SK-N-MC (cell line): Measurements from ENCODE around the gene TASP1.

Experiments
- DNase-seq: peaks from one replicate; pipeline ENCODE4 v3.0.0-alpha.2; 2011; ENCODE audit warnings: low read depth, low spot score
- H3K27ac ChIP-seq: fragments of 200-600 bp; sonication (generic); 2 replicates; pipeline ENCODE4 v1.5.1; 2016; ENCODE audit warnings: mixed run types
- H3K36me3 ChIP-seq: fragments of 200-600 bp; sonication (generic); 2 replicates; pipeline ENCODE4 v1.6.1; 2017; ENCODE audit warnings: antibody characterized with exemption, low read length, mixed read lengths; ENCODE audit not compliant: insufficient read depth
- H3K4me3 ChIP-seq: fragments of 200-600 bp; sonication (generic); 2 replicates; pipeline ENCODE4 v1.5.1; 2016
- H3K9ac ChIP-seq: fragments of 200-600 bp; sonication (generic); 2 replicates; pipeline ENCODE4 v1.8.0; 2017; ENCODE audit warnings: mixed run types, mixed read lengths; ENCODE audit not compliant: insufficient read length
- H3K9me3 ChIP-seq: fragments of 200-600 bp; sonication (generic); 2 replicates; pipeline ENCODE4 v1.6.1; 2017; ENCODE audit warnings: low read depth, mild to moderate bottlenecking, antibody characterized with exemption, low read length, moderate library complexity, mixed read lengths
- EZH2 ChIP-seq: fragments of 200-600 bp; sonication (generic); IDR thresholded peaks from one replicate; pipeline ENCODE4 v1.6.1; 2017; ENCODE audit warnings: antibody characterized with exemption
- FOXP2 ChIP-seq: optimal IDR thresholded peaks from 2 replicates; pipeline ENCODE3; 2011; ENCODE audit warnings: mild to moderate bottlenecking, moderate library complexity; ENCODE audit not compliant: insufficient read depth; ENCODE audit errors: extremely low read length, control extremely low read depth
- POLR2AphosphoS5 ChIP-seq: IDR thresholded peaks from 2 replicates; pipeline ENCODE4 v1.6.1; 2012; ENCODE audit warnings: mild to moderate bottlenecking, low read depth, low read length, borderline replicate concordance

The TASP1 gene

DNA sequence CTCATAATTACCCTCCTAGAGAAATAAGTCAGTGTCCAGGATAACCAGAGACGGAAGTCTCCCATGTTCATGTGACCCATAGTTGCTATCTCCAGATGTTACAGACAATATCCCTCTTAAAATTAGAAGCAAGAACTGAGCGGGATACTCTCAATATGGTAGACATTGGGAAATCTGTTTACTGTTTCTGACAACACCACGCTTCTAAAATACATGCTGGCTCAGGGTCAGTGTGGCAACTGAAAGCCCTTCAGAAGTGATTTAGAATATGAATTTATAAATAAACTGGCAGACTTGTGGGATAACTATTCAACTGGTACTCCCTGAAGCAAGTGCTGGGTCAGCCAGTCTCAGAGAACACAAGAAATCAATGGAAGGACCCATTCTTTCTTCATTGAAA, 108.6 kb downstream of the TASP1 start:
- no peak for DNase-seq
- no peaks in the 10 kb centered on the region for H3K9me3 ChIP-seq
- TF ChIP-seq POLR2AphosphoS5 (no peak), EZH2 (no peak), FOXP2 (no peak)
- no peaks in the 10 kb centered on the region for H3K36me3 ChIP-seq
- no peak overlapping the region for H3K9ac ChIP-seq
- H3K4me3 ChIP-seq: no peak overlapping the region
- no peak overlapping the region for H3K27ac ChIP-seq

GRCh38 chr20:13526551-13526950, 112.2 kb downstream of the TASP1 start:
- no peak for DNase-seq
- Histone ChIP-seq H3K9me3 (no peaks in the 10 kb centered on the region), H3K4me3 (no peak overlapping the region), H3K36me3 (no peaks in the 10 kb centered on the region), H3K9ac (no peak overlapping the region), H3K27ac (no peak overlapping the region)
- TF ChIP-seq EZH2: no peak
- TF ChIP-seq POLR2AphosphoS5: no peak
- TF ChIP-seq FOXP2: no peak

DNA sequence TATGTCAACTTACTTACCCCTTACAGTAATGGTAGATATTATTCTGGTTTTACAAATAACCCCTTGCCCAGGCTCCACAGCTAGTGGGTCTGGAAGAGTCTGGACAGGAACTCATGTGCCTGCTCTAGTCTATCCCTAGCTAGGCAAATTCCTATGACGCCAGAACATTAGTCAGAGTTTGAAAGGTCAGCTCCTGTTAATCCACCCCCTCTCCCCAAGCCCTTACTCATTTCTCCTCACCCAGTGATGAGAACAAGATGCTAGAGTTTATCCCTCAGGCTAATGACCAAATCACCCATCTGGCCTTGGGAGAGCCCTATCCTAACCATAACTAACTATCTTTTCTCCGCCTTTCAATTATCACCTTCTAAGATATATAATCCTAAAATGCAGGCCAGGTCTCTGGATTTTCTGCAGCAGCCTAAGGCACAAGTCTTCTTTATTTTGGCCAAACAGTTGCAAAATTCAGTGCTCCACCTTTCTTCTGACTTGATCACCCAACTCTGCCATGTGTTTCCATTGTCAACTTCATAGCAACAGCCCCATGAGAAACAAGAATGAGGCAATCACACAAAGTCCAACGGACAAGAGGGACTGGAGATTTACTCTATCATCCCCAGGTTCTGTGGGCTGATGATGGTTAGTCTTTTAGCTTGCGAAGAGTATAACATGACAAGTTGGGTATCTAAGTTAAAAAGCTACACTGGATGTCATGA, 113.3 kb downstream of the TASP1 start:
- H3K36me3 ChIP-seq: no peaks in the 10 kb centered on the region
- H3K9ac ChIP-seq: no peak overlapping the region
- H3K4me3 ChIP-seq: no peak overlapping the region
- no peak overlapping the region for H3K27ac ChIP-seq
- no peaks in the 10 kb centered on the region for H3K9me3 ChIP-seq
- DNase-seq: no peak
- TF ChIP-seq EZH2 (no peak), FOXP2 (no peak), POLR2AphosphoS5 (no peak)

GRCh38 chr20:13524339-13524738, 114.4 kb downstream of the TASP1 start:
- TF ChIP-seq FOXP2 (no peak), EZH2 (no peak), POLR2AphosphoS5 (no peak)
- H3K9me3 ChIP-seq: no peaks in the 10 kb centered on the region
- no peaks in the 10 kb centered on the region for H3K36me3 ChIP-seq
- no peak for DNase-seq
- H3K9ac ChIP-seq: no peak overlapping the region
- H3K27ac ChIP-seq: no peak overlapping the region
- H3K4me3 ChIP-seq: no peak overlapping the region

DNA sequence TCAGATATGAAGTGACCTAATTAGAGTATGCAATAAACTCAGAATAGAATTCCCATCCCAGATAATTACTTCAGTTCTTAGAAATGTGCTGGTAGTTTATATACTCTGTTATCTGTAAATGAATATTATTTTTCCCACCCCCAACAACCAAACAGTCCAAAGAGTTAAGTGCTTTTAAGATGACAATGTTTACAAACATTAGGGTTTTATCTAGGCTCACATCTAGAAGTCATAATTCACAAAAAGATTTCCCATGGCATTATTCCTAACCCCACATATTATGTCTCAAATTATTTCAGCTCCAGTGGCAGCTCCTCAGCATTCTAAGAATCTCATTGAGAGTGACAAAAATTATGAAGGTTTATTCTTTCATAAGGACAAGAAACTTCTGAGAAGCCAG, 120.9 kb downstream of the TASP1 start:
- TF ChIP-seq POLR2AphosphoS5 (no peak), EZH2 (no peak), FOXP2 (no peak)
- Histone ChIP-seq H3K9ac (no peak overlapping the region), H3K4me3 (no peak overlapping the region), H3K27ac (no peak overlapping the region), H3K36me3 (no peaks in the 10 kb centered on the region; the same call in 1 of the 2 replicates), H3K9me3 (no peaks in the 10 kb centered on the region)
- DNase-seq: no peak

GRCh38 chr20:13515796-13516558, 122.8 kb downstream of the TASP1 start:
- no peak overlapping the region for H3K9ac ChIP-seq
- H3K4me3 ChIP-seq: no peak overlapping the region
- no peak for DNase-seq
- TF ChIP-seq FOXP2: no peak
- no peak for TF ChIP-seq EZH2
- no peak for TF ChIP-seq POLR2AphosphoS5
- no peaks in the 10 kb centered on the region for H3K9me3 ChIP-seq
- H3K36me3 ChIP-seq: no peaks in the 10 kb centered on the region; the same call in 1 of the 2 replicates
- H3K27ac ChIP-seq: no peak overlapping the region

DNA sequence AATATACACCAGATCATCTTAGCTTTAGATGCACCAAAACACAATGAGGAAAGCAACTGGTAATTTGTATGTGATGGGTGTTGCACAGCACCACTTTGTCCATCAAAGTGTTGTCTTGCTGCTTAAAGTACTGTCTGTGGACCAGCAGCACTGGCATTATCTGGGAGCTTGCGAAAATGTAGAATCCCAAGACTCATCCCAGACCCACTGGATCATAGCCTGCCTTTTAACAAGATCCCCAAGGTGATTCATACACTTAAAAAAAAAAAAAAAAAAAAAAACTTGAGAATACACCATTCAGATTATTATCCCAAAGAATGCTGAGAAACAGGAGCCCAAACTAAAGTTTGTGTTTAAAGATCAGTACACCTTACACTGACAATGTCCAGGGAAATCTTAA, 123.4 kb downstream of the TASP1 start:
- TF ChIP-seq EZH2: no peak
- no peak for TF ChIP-seq FOXP2
- no peak for TF ChIP-seq POLR2AphosphoS5
- Histone ChIP-seq H3K9me3 (no peaks in the 10 kb centered on the region), H3K4me3 (no peak overlapping the region), H3K36me3 (no peaks in the 10 kb centered on the region; the same call in 1 of the 2 replicates), H3K9ac (no peak overlapping the region), H3K27ac (no peak overlapping the region)
- DNase-seq: no peak

GRCh38 chr20:13510837-13511488, 127.8 kb downstream of the TASP1 start:
- no peak overlapping the region for H3K4me3 ChIP-seq
- DNase-seq: no peak
- no peaks in the 10 kb centered on the region; the same call in 1 of the 2 replicates for H3K36me3 ChIP-seq
- no peak for TF ChIP-seq EZH2
- no peak for TF ChIP-seq FOXP2
- TF ChIP-seq POLR2AphosphoS5: no peak
- no peak overlapping the region for H3K9ac ChIP-seq
- H3K9me3 ChIP-seq: 0 out of 2 replicates have a peak, but pooled peaks cover 5% of the 10 kb centered on the region
- no peak overlapping the region for H3K27ac ChIP-seq
